Pancreas (tissue), 10 donors: Measurements from ENCODE around the gene JADE2. TPM values are rescaled to one million over a fixed set of nuclear protein-coding genes. Genes with fewer than 3 reads are reported as not detected.
A peak's percentile ranks its signal among the peaks of the same experiment; 100 is the strongest.

ENCODE experiments used
- ATAC-seq, 4 donors: fragments of 200-7000 bp; cut with Tn5 transposase; one replicate each; pipeline versions ENCODE4 v1.8.0 to v1.9.1; 2020; ENCODE audit warnings: mild to moderate bottlenecking in 4 of 4, moderate library complexity in 4 of 4
- DNase-seq, 6 donors: peaks; one replicate each; pipeline ENCODE4 v3.0.0-alpha.2; 2020
- FAIRE-seq: peaks from 2 replicates; lab custom pipeline; 2012; peaks lifted over from hg19 to GRCh38; lab: Jason Lieb, UNC
- H3K27ac ChIP-seq, 4 donors: fragments of 200-600 bp; sonication (generic); 1 replicate in 3 of 4; 2 replicates in 1 of 4; pipeline versions ENCODE4 v1.5.0 to v1.8.0; 2020
- H3K27me3 ChIP-seq, 4 donors: fragments of 200-600 bp; one replicate each; pipeline ENCODE4 v1.8.0; 2021
- H3K36me3 ChIP-seq, 3 donors: fragments of 200-600 bp; sonication (generic) in 1 of 3; one replicate each; pipeline versions ENCODE4 v1.5.0 to v1.8.0; 2020 to 2021
- H3K4me1 ChIP-seq, 3 donors: fragments of 200-600 bp; one replicate each; pipeline ENCODE4 v1.8.0; 2021
- H3K4me3 ChIP-seq, 4 donors: fragments of 200-600 bp; sonication (generic) in 2 of 4; one replicate each; pipeline versions ENCODE4 v1.5.0 to v1.8.0; 2020 to 2021
- H3K9me3 ChIP-seq, 4 donors: fragments of 200-600 bp; one replicate each; pipeline ENCODE4 v1.8.0; 2021
- WGBS, 2 donors: extraction: QIAGEN DNeasy Blood & Tissue Kit; methylation state at CpG; one replicate each; pipeline ENCODE4 v1.1.7; 2013; 5-methylcytosine and 5-hydroxymethylcytosine counted together
- intact Hi-C, 3 donors: fragments of 100-400 bp; cut with DNase I; formaldehyde crosslinking; loops; one replicate each; pipeline versions ENCODE4 v1.11.1 to v1.14.2; 2022
- polyA plus RNA-seq, 2 donors: library from polyadenylated mRNA; stranded (reverse); fragments of 200-250 nt; gene quantifications; one replicate each; pipeline ENCODE4 v1.2.3, GENCODE V29; 2013
- total RNA-seq, 6 donors: library from RNA; stranded (reverse); fragmentation: NEBNext Ultra II Directional in 4 of 6; extraction: Animal tissue kit (Norgen Biotek cat#: 25700) in 4 of 6; gene quantifications; one replicate each; pipeline versions ENCODE4 v1.2.1 to v1.2.4, GENCODE V29; 2021 to 2023
- TF ChIP-seq, protein P1 (sequence below), 4 donors: fragments of 200-600 bp; sonication (generic) in 3 of 4; IDR thresholded peaks; one replicate each; pipeline versions ENCODE4 v1.5.0 to v1.8.0; 2021; ENCODE audit warnings: antibody characterized with exemption in 4 of 4
- donor health status: healthy with polysubstance abuse.
- donor health status: DM: no; HTN: no; CAD: no; lungs with moderate emphysema.
- donor health status: DM: no; HTN: no; CAD: no.
- donor health status: control.
- donor health status: control.
- donor health status: Bipolar disorder and iron deficiency.
- donor health status: DM: yes; HTN: yes; CAD: no.
- donor health status: DM: no; HTN: no; CAD: no.
- donor health status: DM: no; HTN: no; CAD: no.
- donor health status: DM: yes; HTN: yes; CAD: no.

The JADE2 gene
- total and polyA plus RNA-seq, 8 donors = 9.6 to 42.7 (median 26.6) TPM

DNA sequence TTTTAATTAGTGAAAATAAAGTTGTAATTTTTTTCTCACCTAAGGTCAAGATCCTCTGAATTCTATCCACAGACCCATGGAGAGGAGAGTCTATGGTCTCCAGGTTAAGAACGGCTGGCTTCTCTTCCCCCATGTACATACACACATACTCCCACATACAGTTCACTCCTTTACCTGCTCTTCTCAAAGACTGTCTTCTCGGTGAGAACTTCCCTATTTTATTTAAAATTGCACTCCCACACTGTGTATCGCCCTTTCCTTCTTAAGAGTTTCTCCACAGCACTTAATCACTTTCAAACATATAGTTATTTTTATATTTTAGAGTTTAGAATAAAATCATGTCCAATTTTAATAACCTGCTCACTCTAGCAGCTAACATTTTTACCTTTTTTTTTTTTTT, 3.6 kb upstream of the JADE2 start:
- ATAC-seq = no peak
- peak overlapping the region in 1 of 4 donors; percentile 98 for H3K27ac ChIP-seq
- no peaks in the 10 kb centered on the region for H3K36me3 ChIP-seq
- FAIRE-seq = no peak
- no peaks in the 10 kb centered on the region for H3K9me3 ChIP-seq
- peaks cover 6 to 20% (median 15%) of the 10 kb centered on the region in 3 donors for H3K4me1 ChIP-seq
- 56 to 70% methylated on average over 3 of the region's 3 CpGs for WGBS, 2 donors
- no peaks in the 10 kb centered on the region for H3K27me3 ChIP-seq
- intact Hi-C loops = no loop called here
- TF ChIP-seq, protein P1, sequence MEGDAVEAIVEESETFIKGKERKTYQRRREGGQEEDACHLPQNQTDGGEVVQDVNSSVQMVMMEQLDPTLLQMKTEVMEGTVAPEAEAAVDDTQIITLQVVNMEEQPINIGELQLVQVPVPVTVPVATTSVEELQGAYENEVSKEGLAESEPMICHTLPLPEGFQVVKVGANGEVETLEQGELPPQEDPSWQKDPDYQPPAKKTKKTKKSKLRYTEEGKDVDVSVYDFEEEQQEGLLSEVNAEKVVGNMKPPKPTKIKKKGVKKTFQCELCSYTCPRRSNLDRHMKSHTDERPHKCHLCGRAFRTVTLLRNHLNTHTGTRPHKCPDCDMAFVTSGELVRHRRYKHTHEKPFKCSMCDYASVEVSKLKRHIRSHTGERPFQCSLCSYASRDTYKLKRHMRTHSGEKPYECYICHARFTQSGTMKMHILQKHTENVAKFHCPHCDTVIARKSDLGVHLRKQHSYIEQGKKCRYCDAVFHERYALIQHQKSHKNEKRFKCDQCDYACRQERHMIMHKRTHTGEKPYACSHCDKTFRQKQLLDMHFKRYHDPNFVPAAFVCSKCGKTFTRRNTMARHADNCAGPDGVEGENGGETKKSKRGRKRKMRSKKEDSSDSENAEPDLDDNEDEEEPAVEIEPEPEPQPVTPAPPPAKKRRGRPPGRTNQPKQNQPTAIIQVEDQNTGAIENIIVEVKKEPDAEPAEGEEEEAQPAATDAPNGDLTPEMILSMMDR (IDR thresholded peaks at IDR 0.05) = no peak
- no peak overlapping the region for H3K4me3 ChIP-seq
- no peak for DNase-seq

DNA sequence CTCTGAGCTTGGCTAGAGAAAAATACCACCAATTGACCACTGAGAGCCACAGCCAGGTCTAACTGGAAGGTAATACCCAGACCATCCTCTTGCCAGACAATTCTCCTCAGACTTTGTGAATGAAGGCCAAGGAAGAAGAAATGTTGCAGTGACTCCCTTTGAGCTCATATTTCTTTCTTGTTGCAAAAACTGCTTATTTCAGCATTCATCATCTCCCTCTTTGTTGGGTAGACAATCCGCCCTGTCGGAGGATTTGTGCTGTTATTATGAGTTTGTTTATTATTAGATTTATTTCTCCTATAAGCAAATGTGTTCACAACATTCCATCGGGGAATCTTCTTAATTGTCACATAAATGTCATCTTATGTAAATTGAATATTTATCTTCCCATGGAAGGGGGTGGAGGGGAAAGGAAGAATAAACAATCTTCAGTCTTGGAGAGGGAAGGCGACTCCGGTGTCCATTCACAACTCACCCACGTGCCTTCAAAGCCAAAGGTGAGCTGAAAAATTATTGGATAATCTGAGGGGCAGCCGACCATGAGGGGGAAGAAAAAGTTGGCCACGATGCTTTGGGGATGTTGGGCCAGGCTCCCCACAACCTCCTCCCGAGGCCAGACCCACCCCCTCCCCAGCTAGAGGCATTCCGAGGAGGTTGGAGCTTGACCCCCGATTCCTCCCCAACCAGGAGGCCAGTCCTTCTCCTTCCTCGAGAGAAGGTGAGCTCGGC, 1.8 kb upstream of the JADE2 start:
- peaks cover 8 to 32% (median 24%) of the 10 kb centered on the region in 3 donors for H3K4me1 ChIP-seq
- FAIRE-seq = no peak
- no peaks in the 10 kb centered on the region for H3K27me3 ChIP-seq
- no peaks in the 10 kb centered on the region for H3K9me3 ChIP-seq
- intact Hi-C loops = no loop called here
- 13 to 14% methylated on average over 13 of the region's 13 CpGs for WGBS, 2 donors
- no peaks in the 10 kb centered on the region for H3K36me3 ChIP-seq
- DNase-seq = no peak
- H3K4me3 ChIP-seq = peak overlapping the region in 3 of 4 donors; percentile 73 to 93 (median 77)
- ATAC-seq = no peak
- TF ChIP-seq, protein P1 (IDR thresholded peaks at IDR 0.05) = no peak
- peak overlapping the region; percentile 97 to 99 (median 98) for H3K27ac ChIP-seq

GRCh38 chr5:134524272-134524825, 1.1 kb upstream of the JADE2 start:
- Histone ChIP-seq H3K9me3 (no peaks in the 10 kb centered on the region), H3K4me3 (peak overlapping the region; percentile 73 to 93 (median 82)), H3K36me3 (no peaks in the 10 kb centered on the region), H3K4me1 (peaks cover 15 to 38% (median 31%) of the 10 kb centered on the region in 3 donors), H3K27me3 (no peaks in the 10 kb centered on the region), H3K27ac (peak overlapping the region; percentile 97 to 99 (median 98))
- FAIRE-seq (no peak), DNase-seq (peak; percentile 89 to 95 (median 92)), ATAC-seq (peak; percentile 57 to 62 (median 59))
- TF ChIP-seq, protein P1 (IDR thresholded peaks at IDR 0.05) = no peak
- WGBS, 2 donors = 0 to 1% methylated on average over 28 to 40 of the region's 40 CpGs
- intact Hi-C loops = no loop called here

GRCh38 chr5:134525683-134526482, 413 bp downstream of the JADE2 start:
- peaks cover 28 to 52% (median 44%) of the 10 kb centered on the region in 3 donors for H3K4me1 ChIP-seq
- intact Hi-C loops = loop anchor here in 2 of 3 donors (5.0 kb wide), 1 partner anchor 114 kb away; the partner anchor contains the start of gene CDKN2AIPNL (in 2 of the 2)
- ATAC-seq = peak in 2 of 4 donors; percentile 15 to 43

More at GRCh38 chr5:134525683-134526482, 413 bp downstream of the JADE2 start:
- TF ChIP-seq, protein P1 (IDR thresholded peaks at IDR 0.05) = no peak
- WGBS, 2 donors = 0% methylated on average over 58 to 84 of the region's 84 CpGs
- DNase-seq = peak; percentile 78 to 87 (median 81)
- H3K36me3 ChIP-seq = no peaks in the 10 kb centered on the region
- FAIRE-seq = no peak
- H3K9me3 ChIP-seq = no peaks in the 10 kb centered on the region
- H3K27me3 ChIP-seq = no peaks in the 10 kb centered on the region
- H3K27ac ChIP-seq = peak overlapping the region; percentile 97 to 99 (median 98)
- peak overlapping the region; percentile 73 to 93 (median 82) for H3K4me3 ChIP-seq
